ENCODE data around the gene FHOD3.

FHOD3 gene

GRCh38 chr18:36643061-36643460 is 345.5 kb downstream of the FHOD3 start:
- DNase-seq, result no peak

- no peak for DNase-seq
These were observed 351.3 kb downstream of the FHOD3 start for GRCh38 chr18:36648803-36649202.

- no peak for DNase-seq
These were observed 351.7 kb downstream of the FHOD3 start for GRCh38 chr18:36649205-36649604.

GRCh38 chr18:36650266-36650665 is 352.8 kb downstream of the FHOD3 start:
- no peak for DNase-seq

- DNase-seq, result no peak
These were observed 353.4 kb downstream of the FHOD3 start for GRCh38 chr18:36650906-36651305.

- DNase-seq, result no peak
These were observed 355.0 kb downstream of the FHOD3 start for GRCh38 chr18:36652503-36652902.

GRCh38 chr18:36653141-36653869 is 355.8 kb downstream of the FHOD3 start:
- no peak for DNase-seq

GRCh38 chr18:36653870-36654269 is 356.4 kb downstream of the FHOD3 start:
- DNase-seq, result no peak

- no peak for DNase-seq
These were observed 357.6 kb downstream of the FHOD3 start for GRCh38 chr18:36655074-36655473.

- DNase-seq, result no peak
These were observed 358.4 kb downstream of the FHOD3 start for GRCh38 chr18:36655930-36656329.

GRCh38 chr18:36658611-36659010 is 361.1 kb downstream of the FHOD3 start:
- no peak for DNase-seq

- no peak for DNase-seq
These were observed 362.8 kb downstream of the FHOD3 start for GRCh38 chr18:36660311-36660710.

GRCh38 chr18:36661999-36662398 is 364.5 kb downstream of the FHOD3 start:
- no peak for DNase-seq

- no peak for DNase-seq
These were observed 365.8 kb downstream of the FHOD3 start for GRCh38 chr18:36663312-36663711.

GRCh38 chr18:36665952-36666351 is 368.4 kb downstream of the FHOD3 start:
- DNase-seq, result no peak

- no peak for DNase-seq
These were observed 370.3 kb downstream of the FHOD3 start for GRCh38 chr18:36667811-36668210.

GRCh38 chr18:36668349-36668748 is 370.8 kb downstream of the FHOD3 start:
- DNase-seq, result no peak

GRCh38 chr18:36672437-36673344 is 375.2 kb downstream of the FHOD3 start:
- peak in 1 of 2 donors; percentile 0 for DNase-seq

GRCh38 chr18:36673452-36673851 is 375.9 kb downstream of the FHOD3 start:
- DNase-seq, result no peak

- no peak for DNase-seq
These were observed 377.6 kb downstream of the FHOD3 start for GRCh38 chr18:36675076-36675475.

GRCh38 chr18:36675542-36675941 is 378.0 kb downstream of the FHOD3 start:
- no peak for DNase-seq

GRCh38 chr18:36676629-36677028 is 379.1 kb downstream of the FHOD3 start:
- DNase-seq, result no peak

GRCh38 chr18:36680042-36680441 is 382.5 kb downstream of the FHOD3 start:
- DNase-seq, result no peak

- no peak for DNase-seq
These were observed 388.1 kb downstream of the FHOD3 start for GRCh38 chr18:36685580-36685979.
